Ascending aorta (tissue), 2 donors: ENCODE results near the gene MOGAT3. TPM values are rescaled to one million over a fixed set of nuclear protein-coding genes. Genes with fewer than 3 reads are reported as not detected.

Experiments
- DNase-seq, 2 donors: peaks; one replicate each; pipeline ENCODE4 v3.0.0-alpha.2; 2019; ENCODE audit warnings: low spot score in 2 of 2
- H3K27ac ChIP-seq, 2 donors: fragments of 200-600 bp; sonication (generic); one replicate each; pipeline ENCODE4 v1.5.1; 2016 to 2017; ENCODE audit warnings: mild to moderate bottlenecking in 1 of 2
- H3K27me3 ChIP-seq: fragments of 200-600 bp; sonication (generic); one replicate; pipeline ENCODE4 v1.5.1; 2017
- H3K36me3 ChIP-seq, 2 donors: fragments of 200-600 bp; sonication (generic); one replicate each; pipeline ENCODE4 v1.5.1; 2016
- H3K4me1 ChIP-seq, 2 donors: fragments of 200-600 bp; sonication (generic); one replicate each; pipeline ENCODE4 v1.5.1; 2016 to 2017; ENCODE audit warnings: mild to moderate bottlenecking in 1 of 2
- H3K4me3 ChIP-seq, 2 donors: fragments of 200-600 bp; sonication (generic); one replicate each; pipeline ENCODE4 v1.5.1; 2016 to 2017; ENCODE audit warnings: mild to moderate bottlenecking in 1 of 2
- H3K9me3 ChIP-seq, 2 donors: fragments of 200-600 bp; sonication (generic); one replicate each; pipeline ENCODE4 v1.5.1; 2016
- intact Hi-C: fragments of 100-400 bp; cut with DNase I; formaldehyde crosslinking; loops from one replicate; pipeline ENCODE4 v1.15.1; 2023
- total RNA-seq: library from RNA; depleted of rRNA; stranded (reverse); fragments of >200 nt; gene quantifications from one replicate; pipeline ENCODE4 v1.1.0, GENCODE V29; 2016
- TF ChIP-seq, protein P1 (sequence below), 3 experiments: fragments of 200-600 bp in 2 of 3; fragments of 450-650 bp in 1 of 3; sonication (generic) in 2 of 3; IDR thresholded peaks; one replicate each; pipeline ENCODE4 v1.5.1; 2016 to 2019; ENCODE audit warnings: antibody characterized with exemption in 3 of 3, mild to moderate bottlenecking in 1 of 3, moderate library complexity in 1 of 3

MOGAT3 gene
- total RNA-seq, 1 donor from 2014 or later, result not detected

DNA sequence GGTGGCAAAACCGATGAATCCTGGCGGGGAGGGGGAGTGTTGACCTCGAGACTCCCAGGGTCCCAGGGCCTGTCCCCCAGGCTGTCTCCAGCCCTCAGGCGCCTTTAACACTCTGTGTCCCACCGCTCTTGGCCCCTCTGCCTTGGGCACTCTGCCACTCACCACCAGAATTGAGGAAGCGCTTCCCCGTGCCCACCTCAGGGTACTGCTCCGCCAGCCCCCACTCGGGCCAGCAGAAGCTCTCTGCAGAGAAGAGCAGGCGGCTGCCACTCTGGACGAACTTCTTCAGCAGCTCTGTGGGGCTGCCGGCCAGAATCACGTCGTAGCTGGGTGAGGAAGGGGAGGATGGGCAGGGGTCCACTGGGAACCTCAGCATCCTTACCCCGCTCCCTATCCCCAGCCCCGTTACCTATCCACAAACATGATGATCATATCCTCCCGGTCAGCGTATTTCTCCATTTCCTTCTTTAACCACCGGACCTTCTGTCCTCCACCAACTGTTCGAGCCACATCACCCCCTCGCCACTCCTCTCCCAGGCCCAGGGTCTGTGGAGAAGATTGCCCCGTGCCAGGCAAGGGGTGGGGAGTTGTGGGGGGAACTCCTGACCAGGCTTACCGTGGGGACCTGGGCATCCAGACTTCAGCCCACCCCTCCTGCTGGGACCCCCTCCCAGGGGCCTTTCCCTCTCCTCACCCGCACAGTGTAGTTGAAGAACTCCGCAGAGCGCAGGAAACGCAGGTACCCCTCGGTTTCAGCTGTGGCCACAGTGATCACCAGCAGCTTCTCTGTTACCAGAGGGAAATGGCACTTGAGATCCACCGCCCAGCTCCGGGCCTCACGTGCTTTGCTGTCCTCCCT is 15.4 kb upstream of the MOGAT3 start:
- Histone ChIP-seq H3K9me3 (no peaks in the 10 kb centered on the region), H3K27ac (peak overlapping the region; percentile 55 to 78), H3K4me1 (peaks cover 9 to 18% of the 10 kb centered on the region in 2 donors), H3K27me3 (no peaks in the 10 kb centered on the region), H3K36me3 (peaks cover 14 to 37% of the 10 kb centered on the region in 2 donors), H3K4me3 (peak overlapping the region; percentile 72 to 78)
- intact Hi-C loops, result loop anchor here (5.0 kb wide), 2 partner anchors 329 to 1216 kb away; partner anchors contain the start of genes ORAI2 and UFSP1
- TF ChIP-seq, protein P1, sequence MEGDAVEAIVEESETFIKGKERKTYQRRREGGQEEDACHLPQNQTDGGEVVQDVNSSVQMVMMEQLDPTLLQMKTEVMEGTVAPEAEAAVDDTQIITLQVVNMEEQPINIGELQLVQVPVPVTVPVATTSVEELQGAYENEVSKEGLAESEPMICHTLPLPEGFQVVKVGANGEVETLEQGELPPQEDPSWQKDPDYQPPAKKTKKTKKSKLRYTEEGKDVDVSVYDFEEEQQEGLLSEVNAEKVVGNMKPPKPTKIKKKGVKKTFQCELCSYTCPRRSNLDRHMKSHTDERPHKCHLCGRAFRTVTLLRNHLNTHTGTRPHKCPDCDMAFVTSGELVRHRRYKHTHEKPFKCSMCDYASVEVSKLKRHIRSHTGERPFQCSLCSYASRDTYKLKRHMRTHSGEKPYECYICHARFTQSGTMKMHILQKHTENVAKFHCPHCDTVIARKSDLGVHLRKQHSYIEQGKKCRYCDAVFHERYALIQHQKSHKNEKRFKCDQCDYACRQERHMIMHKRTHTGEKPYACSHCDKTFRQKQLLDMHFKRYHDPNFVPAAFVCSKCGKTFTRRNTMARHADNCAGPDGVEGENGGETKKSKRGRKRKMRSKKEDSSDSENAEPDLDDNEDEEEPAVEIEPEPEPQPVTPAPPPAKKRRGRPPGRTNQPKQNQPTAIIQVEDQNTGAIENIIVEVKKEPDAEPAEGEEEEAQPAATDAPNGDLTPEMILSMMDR (IDR thresholded peaks at IDR 0.05), result no peak
- no peak for DNase-seq

DNA sequence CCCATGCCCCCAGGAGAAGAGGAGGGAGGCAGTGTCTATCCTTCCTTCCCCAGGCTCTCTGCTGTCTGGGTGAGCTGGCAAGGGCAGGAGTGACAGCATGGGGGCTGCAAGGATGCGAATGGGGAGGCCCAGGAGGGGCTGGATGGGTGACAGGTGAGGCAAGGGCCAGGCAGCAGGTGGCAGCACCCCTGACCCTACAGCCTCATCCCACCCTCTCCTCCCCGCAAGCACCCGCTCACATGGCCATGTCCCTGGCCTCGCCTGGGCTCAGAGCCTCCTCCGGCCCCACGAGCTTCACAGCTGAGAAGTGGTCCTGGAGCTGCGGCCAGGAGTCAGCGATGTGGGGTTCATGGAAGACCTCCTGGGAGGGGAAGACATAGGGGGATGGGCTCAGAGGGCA is 11.2 kb upstream of the MOGAT3 start:
- Histone ChIP-seq H3K4me3 (no peak overlapping the region), H3K9me3 (no peaks in the 10 kb centered on the region), H3K36me3 (peaks cover 38 to 73% of the 10 kb centered on the region in 2 donors), H3K4me1 (peaks cover 4 to 8% of the 10 kb centered on the region in 2 donors), H3K27ac (no peak overlapping the region), H3K27me3 (no peaks in the 10 kb centered on the region)
- intact Hi-C loops, result no loop called here
- no peak for DNase-seq
- TF ChIP-seq, protein P1 (IDR thresholded peaks at IDR 0.05), result no peak

DNA sequence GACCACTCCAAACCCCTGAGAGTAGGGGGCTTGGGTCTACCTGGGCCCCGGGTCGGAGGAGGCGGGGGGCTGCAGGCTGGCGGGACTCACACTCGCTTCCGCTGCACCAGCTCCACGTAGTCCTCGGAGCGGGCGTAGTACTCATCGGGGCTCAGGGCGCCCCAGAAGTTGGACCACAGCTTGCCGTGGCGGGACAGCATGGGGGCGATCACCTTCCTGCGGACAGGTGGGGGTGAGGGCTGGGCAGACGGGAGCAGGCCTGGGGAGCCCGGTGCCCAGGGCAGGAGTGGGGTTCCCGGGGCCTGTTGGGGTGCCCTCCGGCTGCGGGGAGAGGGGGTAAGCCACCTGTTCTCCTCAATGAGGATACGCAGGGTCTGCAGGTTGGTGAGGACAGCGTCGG is 10.7 kb upstream of the MOGAT3 start:
- TF ChIP-seq, protein P1 (IDR thresholded peaks at IDR 0.05), result no peak
- Histone ChIP-seq H3K27me3 (no peaks in the 10 kb centered on the region), H3K4me1 (peaks cover 3 to 6% of the 10 kb centered on the region in 2 donors), H3K4me3 (no peak overlapping the region), H3K9me3 (no peaks in the 10 kb centered on the region), H3K27ac (no peak overlapping the region), H3K36me3 (peaks cover 38 to 78% of the 10 kb centered on the region in 2 donors)
- intact Hi-C loops, result no loop called here
- no peak for DNase-seq

DNA sequence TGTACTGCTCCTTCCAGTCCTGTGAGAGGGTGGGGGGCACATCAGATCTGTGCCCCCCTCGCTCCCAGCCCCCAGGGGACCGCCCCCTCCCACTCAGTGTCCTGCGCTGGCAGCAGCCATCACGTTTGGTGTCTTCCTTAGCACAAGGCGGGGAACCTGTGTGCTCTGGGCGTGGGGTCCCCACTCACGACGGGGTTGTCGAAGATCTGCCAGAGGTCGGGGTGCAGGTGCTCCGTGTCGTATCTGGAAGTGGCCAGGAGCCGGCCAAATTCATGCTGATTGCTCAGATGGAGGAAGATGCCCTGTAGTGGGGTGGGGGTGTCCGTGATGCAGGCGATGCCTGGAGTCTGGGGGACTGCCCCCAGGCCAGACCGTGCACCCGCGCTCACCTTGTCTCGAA is 9.3 kb upstream of the MOGAT3 start:
- Histone ChIP-seq H3K27ac (no peak overlapping the region), H3K9me3 (no peaks in the 10 kb centered on the region), H3K4me3 (no peak overlapping the region), H3K36me3 (peaks cover 38 to 81% of the 10 kb centered on the region in 2 donors), H3K4me1 (no peaks in the 10 kb centered on the region), H3K27me3 (no peaks in the 10 kb centered on the region)
- DNase-seq, result no peak
- intact Hi-C loops, result no loop called here
- TF ChIP-seq, protein P1 (IDR thresholded peaks at IDR 0.05), result no peak

DNA sequence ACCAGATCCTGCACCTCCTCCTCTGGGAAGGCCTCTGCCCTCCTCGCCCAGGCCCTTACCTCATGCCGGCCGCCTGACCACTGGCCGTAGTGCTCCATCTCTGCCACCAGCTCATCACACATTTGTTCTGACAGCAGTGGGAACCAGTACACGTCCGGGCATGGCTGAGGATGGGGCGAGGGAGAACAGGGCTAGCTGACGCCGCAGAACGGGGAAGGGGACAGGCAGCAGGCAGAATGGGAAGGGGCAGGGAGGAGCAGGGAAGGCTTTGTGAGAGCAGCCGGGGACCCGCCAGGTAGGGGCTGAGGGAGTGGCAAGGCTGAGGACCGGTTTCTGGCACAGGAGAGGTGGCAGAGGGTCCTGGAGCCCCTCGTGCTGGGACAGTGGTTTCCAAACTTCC is 8.0 kb upstream of the MOGAT3 start:
- Histone ChIP-seq H3K4me1 (no peaks in the 10 kb centered on the region), H3K4me3 (no peak overlapping the region), H3K27ac (no peak overlapping the region), H3K9me3 (no peaks in the 10 kb centered on the region), H3K36me3 (peaks cover 29 to 68% of the 10 kb centered on the region in 2 donors), H3K27me3 (no peaks in the 10 kb centered on the region)
- DNase-seq, result no peak
- TF ChIP-seq, protein P1 (IDR thresholded peaks at IDR 0.05), result no peak
- intact Hi-C loops, result no loop called here
